Keratinocyte (primary cell): ENCODE data around the gene MGLL. TPM values are rescaled to one million over a fixed set of nuclear protein-coding genes. Genes with fewer than 3 reads are reported as not detected.

Experiments
- DNase-seq: peaks from one replicate; pipeline ENCODE4 v3.0.0-alpha.2; 2011; ENCODE audit warnings: low read depth, missing footprints, low spot score
- FAIRE-seq: peaks from 2 replicates; lab custom pipeline; 2011; peaks lifted over from hg19 to GRCh38; lab: Jason Lieb, UNC
- H2AFZ ChIP-seq: 2 replicates; pipeline ENCODE4 v1.6.0; 2012; ENCODE audit warnings: low read length, control low read depth, inconsistent platforms; ENCODE audit not compliant: control insufficient read depth
- H3K27ac ChIP-seq: 2 replicates; pipeline ENCODE4 v1.5.1; 2011; ENCODE audit warnings: low read length; ENCODE audit not compliant: control insufficient read depth, insufficient read depth
- H3K27me3 ChIP-seq: 3 replicates; pipeline ENCODE4 v1.6.0; 2011; ENCODE audit warnings: low read length; ENCODE audit not compliant: control insufficient read depth, insufficient read depth; ENCODE audit errors: extremely low read depth
- H3K36me3 ChIP-seq, 2 experiments: 2 replicates in 1 of 2; 3 replicates in 1 of 2; pipeline ENCODE4 v1.5.1; 2011; ENCODE audit warnings: low read length in 2 of 2, mild to moderate bottlenecking in 1 of 2; ENCODE audit not compliant: control insufficient read depth in 2 of 2, insufficient read depth in 2 of 2; ENCODE audit errors: extremely low read depth in 1 of 2
- H3K4me1 ChIP-seq: 3 replicates; pipeline ENCODE4 v1.5.1; 2011; ENCODE audit warnings: low read length; ENCODE audit not compliant: control insufficient read depth, insufficient read depth; ENCODE audit errors: extremely low read depth
- H3K4me2 ChIP-seq: 3 replicates; pipeline ENCODE4 v1.6.0; 2011; ENCODE audit warnings: low read depth, low read length; ENCODE audit not compliant: control insufficient read depth, insufficient read depth; ENCODE audit errors: extremely low read depth
- H3K4me3 ChIP-seq, 3 experiments: fragments of 200-600 bp in 1 of 3; sonication (generic) in 1 of 3; 2 replicates in 2 of 3; 3 replicates in 1 of 3; pipeline ENCODE4 v1.5.1; 2011 to 2016; ENCODE audit warnings: low read length in 3 of 3, mild to moderate bottlenecking in 3 of 3, control low read depth in 2 of 3, inconsistent platforms in 1 of 3, low read depth in 1 of 3, mixed read lengths in 1 of 3, mixed run types in 1 of 3, moderate library complexity in 1 of 3; ENCODE audit not compliant: control insufficient read depth in 2 of 3, insufficient read depth in 2 of 3; ENCODE audit errors: extremely low read depth in 1 of 3
- H3K79me2 ChIP-seq: 2 replicates; pipeline ENCODE4 v1.6.0; 2012; ENCODE audit warnings: low read length; ENCODE audit not compliant: control insufficient read depth, insufficient read depth
- H3K9ac ChIP-seq: 3 replicates; pipeline ENCODE4 v1.6.0; 2011; ENCODE audit warnings: low read length; ENCODE audit not compliant: control insufficient read depth, insufficient read depth; ENCODE audit errors: extremely low read depth
- H3K9me1 ChIP-seq: 3 replicates; pipeline ENCODE4 v1.6.0; 2011; ENCODE audit warnings: low read length; ENCODE audit not compliant: control insufficient read depth, insufficient read depth; ENCODE audit errors: extremely low read depth
- H3K9me3 ChIP-seq: 2 replicates; pipeline ENCODE4 v1.5.1; 2012; ENCODE audit warnings: low read depth, low read length; ENCODE audit not compliant: control insufficient read depth
- H4K20me1 ChIP-seq: 3 replicates; pipeline ENCODE4 v1.6.0; 2011; ENCODE audit warnings: low read length; ENCODE audit not compliant: control insufficient read depth, insufficient read depth; ENCODE audit errors: extremely low read depth
- EZH2 ChIP-seq: IDR thresholded peaks from one replicate; pipeline ENCODE4 v1.6.1; 2012; ENCODE audit warnings: inconsistent platforms, mild to moderate bottlenecking, low read length, moderate library complexity
- dilution Hi-C: fragments of 300-500 bp; cut with MboI; formaldehyde crosslinking; loops from one replicate; pipeline ENCODE4 v1.7.0; 2020; ENCODE audit warnings: low sequenced_read_pairs; ENCODE audit not compliant: extremely low pct_ligation_motif_present
- polyA plus RNA-seq, 5 experiments: library from polyadenylated mRNA; depleted of rRNA in 3 of 5; stranded (reverse) in 3 of 5; stranded (forward) in 1 of 5; unstranded in 1 of 5; fragments of >200 nt; gene quantifications; 1 replicate in 1 of 5; 2 replicates in 3 of 5; 3 replicates in 1 of 5; pipeline versions ENCODE4 v1.2.1 to v1.2.3, GENCODE V29; 2011 to 2012; ENCODE audit warnings: missing spikeins in 2 of 5, low read depth in 1 of 5, low replicate concordance in 1 of 5
- TF ChIP-seq, protein P1 (sequence below), 3 experiments: IDR thresholded peaks in 1 of 3; conservative IDR thresholded peaks in 1 of 3; optimal IDR thresholded peaks in 1 of 3; 2 replicates in 2 of 3; 3 replicates in 1 of 3; pipeline versions ENCODE3 to v1.5.1; 2011; ENCODE audit warnings: low read length in 3 of 3, mild to moderate bottlenecking in 3 of 3, moderate library complexity in 2 of 3, control low read depth in 1 of 3, inconsistent platforms in 1 of 3; ENCODE audit not compliant: insufficient read depth in 2 of 3; ENCODE audit errors: extremely low read depth in 1 of 3

Gene MGLL
- polyA plus RNA-seq, 1 donor (not counting 4 experiments of a cell fraction or from before 2014, with no cell fraction given), result 17.8 TPM

DNA sequence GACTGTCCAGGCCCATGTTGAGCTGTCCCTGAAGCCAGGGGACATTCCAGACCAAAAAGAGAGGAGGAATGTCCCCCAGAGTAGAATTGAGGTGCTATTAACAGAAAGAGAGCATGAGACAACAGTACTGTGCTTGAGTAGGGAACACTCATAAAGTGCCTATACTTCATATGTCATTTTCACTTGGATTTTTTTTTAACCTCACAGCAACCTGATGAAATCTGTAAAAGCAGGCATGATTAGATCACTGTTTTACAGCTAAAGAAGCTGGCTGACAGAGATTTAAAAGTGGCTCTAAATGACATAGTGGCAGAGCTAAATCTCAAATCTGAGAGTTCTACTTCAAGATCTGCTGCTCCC, 174.5 kb downstream of the MGLL start:
- DNase-seq (no peak), FAIRE-seq (no peak)
- no peaks in the 10 kb centered on the region for H3K9me1 ChIP-seq
- TF ChIP-seq, protein P1, sequence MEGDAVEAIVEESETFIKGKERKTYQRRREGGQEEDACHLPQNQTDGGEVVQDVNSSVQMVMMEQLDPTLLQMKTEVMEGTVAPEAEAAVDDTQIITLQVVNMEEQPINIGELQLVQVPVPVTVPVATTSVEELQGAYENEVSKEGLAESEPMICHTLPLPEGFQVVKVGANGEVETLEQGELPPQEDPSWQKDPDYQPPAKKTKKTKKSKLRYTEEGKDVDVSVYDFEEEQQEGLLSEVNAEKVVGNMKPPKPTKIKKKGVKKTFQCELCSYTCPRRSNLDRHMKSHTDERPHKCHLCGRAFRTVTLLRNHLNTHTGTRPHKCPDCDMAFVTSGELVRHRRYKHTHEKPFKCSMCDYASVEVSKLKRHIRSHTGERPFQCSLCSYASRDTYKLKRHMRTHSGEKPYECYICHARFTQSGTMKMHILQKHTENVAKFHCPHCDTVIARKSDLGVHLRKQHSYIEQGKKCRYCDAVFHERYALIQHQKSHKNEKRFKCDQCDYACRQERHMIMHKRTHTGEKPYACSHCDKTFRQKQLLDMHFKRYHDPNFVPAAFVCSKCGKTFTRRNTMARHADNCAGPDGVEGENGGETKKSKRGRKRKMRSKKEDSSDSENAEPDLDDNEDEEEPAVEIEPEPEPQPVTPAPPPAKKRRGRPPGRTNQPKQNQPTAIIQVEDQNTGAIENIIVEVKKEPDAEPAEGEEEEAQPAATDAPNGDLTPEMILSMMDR (optimal IDR thresholded peaks at IDR 0.05 in 1 of 3, IDR thresholded peaks at IDR 0.05 in 1 of 3, conservative IDR thresholded peaks at IDR 0.05 in 1 of 3; ENCODE audit: extremely low read depth in 1 of 3, insufficient read depth in 2 of 3, low read length in 3 of 3), result no peak
- no peaks in the 10 kb centered on the region for H3K9me3 ChIP-seq
- no peaks in the 10 kb centered on the region for H3K79me2 ChIP-seq
- H4K20me1 ChIP-seq, result no peaks in the 10 kb centered on the region
- H2AFZ ChIP-seq, result no peak overlapping the region
- H3K9ac ChIP-seq, result no peak overlapping the region
- H3K36me3 ChIP-seq, result no peaks in the 10 kb centered on the region
- H3K4me2 ChIP-seq, result peak overlapping the region; percentile 8
- dilution Hi-C loops, result no loop called here
- no peaks in the 10 kb centered on the region for H3K27me3 ChIP-seq
- H3K4me1 ChIP-seq, result peaks cover 5% of the 10 kb centered on the region
- no peak overlapping the region for H3K4me3 ChIP-seq
- no peak overlapping the region for H3K27ac ChIP-seq

- Histone ChIP-seq H4K20me1 (no peaks in the 10 kb centered on the region), H3K27me3 (no peaks in the 10 kb centered on the region), H3K9me3 (no peaks in the 10 kb centered on the region), H3K36me3 (no peaks in the 10 kb centered on the region), H3K4me2 (peak overlapping the region; percentile 14), H3K27ac (no peak overlapping the region), H3K4me3 (no peak overlapping the region), H3K79me2 (no peaks in the 10 kb centered on the region), H3K4me1 (peaks cover 5% of the 10 kb centered on the region), H2AFZ (no peak overlapping the region), H3K9ac (no peak overlapping the region), H3K9me1 (no peaks in the 10 kb centered on the region)
- TF ChIP-seq EZH2, result no peak
- TF ChIP-seq, protein P1 (optimal IDR thresholded peaks at IDR 0.05 in 1 of 3, IDR thresholded peaks at IDR 0.05 in 1 of 3, conservative IDR thresholded peaks at IDR 0.05 in 1 of 3; ENCODE audit: extremely low read depth in 1 of 3, insufficient read depth in 2 of 3, low read length in 3 of 3), result no peak
- DNase-seq (no peak), FAIRE-seq (no peak)
- dilution Hi-C loops, result no loop called here
Observed at GRCh38 chr3:127647166-127647844, 175.0 kb downstream of the MGLL start.
